ENCODE data around the gene AFAP1.

Gene AFAP1

DNA sequence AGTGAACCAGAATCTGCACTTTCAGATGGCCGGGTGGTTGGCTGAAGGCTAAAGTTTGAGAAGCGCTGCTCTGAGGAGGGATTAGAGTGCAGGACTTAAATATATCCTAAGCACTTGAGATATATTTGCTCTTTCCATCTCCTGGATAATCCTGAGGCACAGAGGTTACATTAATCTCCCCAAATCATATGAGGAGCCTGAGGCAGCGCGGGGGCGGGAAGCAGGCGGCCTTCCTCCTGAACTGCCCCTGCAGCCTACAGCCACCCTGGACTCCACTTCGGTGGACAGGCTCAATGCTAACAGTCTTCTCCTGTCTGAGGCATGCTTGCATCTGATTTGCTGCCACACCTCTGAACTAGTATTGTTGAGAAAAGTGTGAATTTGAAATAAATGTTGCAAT is 72.5 kb downstream of the AFAP1 start:
- no peak for DNase-seq

DNA sequence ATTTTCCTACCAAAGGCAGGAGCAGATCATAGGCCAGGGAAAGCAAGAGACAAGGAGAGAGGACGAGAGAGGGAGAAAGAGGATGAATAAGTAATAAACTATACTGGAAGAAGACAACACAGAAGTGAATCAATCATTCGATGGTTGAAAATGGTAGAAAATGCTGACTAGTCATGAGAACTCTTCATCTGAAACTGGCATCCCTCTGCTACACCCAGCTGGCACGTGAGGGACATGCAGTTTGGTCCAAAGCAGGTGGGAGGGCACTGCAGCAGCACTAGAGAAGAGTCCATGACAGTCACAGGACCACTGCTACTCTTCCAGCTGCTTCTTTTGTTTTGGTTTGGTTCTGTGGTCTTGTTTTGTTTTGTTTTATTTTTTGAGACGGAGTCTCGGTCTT is 74.1 kb downstream of the AFAP1 start:
- no peak for DNase-seq

GRCh38 chr4:7864685-7865084 is 75.0 kb downstream of the AFAP1 start:
- DNase-seq, result no peak

- no peak for DNase-seq
Measured at GRCh38 chr4:7863911-7864681, 75.6 kb downstream of the AFAP1 start.

- DNase-seq, result no peak
Measured at GRCh38 chr4:7862561-7863192, 77.0 kb downstream of the AFAP1 start.

GRCh38 chr4:7861440-7861881 is 78.2 kb downstream of the AFAP1 start:
- no peak for DNase-seq

DNA sequence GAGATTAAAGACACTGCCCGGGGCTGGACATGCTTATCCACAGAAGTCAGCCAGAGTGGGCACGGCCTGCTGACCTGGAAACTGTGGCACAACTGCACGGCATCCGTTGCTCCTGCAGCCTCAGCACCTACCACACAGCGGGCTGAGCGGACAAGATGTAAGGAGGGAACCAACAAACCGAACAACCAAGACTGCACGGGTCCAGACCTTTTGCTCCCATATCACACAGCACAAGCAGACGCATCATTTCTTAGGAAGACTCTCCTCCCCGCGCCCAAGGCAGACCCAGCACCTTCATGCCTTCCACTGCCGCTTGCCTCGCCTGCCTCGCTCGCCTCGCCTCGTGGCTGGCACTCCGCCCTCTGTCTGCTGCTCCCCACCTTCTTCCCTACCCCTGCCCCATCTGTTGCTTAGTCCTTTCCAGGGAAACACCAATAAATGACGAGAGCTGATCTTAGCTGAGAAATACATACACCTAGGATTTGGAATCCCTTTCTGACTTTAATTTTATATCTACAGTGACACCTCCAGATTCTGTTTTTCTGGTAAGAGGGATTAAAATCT is 79.0 kb downstream of the AFAP1 start:
- no peak for DNase-seq

- no peak for DNase-seq
Measured at GRCh38 chr4:7859326-7859725, 80.3 kb downstream of the AFAP1 start.

DNA sequence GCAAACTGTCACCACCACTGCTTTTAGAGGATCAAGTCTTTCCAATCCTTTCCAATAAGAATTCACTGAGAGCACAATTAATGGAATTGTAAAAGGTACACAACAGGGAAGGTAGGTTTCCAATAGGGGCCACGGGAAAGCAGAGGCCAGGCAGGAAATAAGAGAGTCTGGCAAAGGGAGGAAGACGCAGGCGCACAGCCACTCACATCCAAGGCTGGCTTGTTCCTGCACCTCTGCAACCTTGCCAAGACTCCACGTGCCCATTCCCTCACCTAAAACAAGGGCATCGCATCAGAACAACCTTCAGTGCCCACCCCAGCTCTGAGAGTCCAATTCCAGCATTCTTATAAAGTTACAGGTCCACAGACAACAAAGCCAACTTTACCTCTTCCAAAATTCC is 81.2 kb downstream of the AFAP1 start:
- DNase-seq, result no peak

DNA sequence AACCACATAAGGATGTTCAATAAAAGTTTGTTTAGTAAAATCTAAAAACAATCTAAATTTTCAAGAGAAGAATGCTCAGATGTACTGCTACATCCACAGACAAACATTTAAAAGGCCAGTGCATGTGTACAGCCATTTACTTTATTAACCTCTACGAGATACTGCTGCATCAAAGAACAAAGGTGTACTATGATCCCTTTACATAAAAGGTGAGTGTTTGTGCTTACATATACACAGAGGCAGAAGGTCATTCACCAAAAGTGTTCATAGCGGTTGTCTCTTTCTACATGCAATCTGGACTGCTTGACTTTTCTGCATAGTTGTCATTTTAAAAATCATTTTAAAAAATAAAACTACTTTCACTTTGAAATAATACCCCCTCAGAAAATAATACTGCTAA is 81.7 kb downstream of the AFAP1 start:
- DNase-seq, result no peak

- DNase-seq, result peak in 2 of 51 donors; percentile 23 to 38
Measured at GRCh38 chr4:7857238-7857701, 82.4 kb downstream of the AFAP1 start.

- DNase-seq, result no peak
Measured at GRCh38 chr4:7855731-7856130, 83.9 kb downstream of the AFAP1 start.

GRCh38 chr4:7854697-7855370 is 84.8 kb downstream of the AFAP1 start:
- DNase-seq, result peak in 1 of 51 donors; percentile 17

DNA sequence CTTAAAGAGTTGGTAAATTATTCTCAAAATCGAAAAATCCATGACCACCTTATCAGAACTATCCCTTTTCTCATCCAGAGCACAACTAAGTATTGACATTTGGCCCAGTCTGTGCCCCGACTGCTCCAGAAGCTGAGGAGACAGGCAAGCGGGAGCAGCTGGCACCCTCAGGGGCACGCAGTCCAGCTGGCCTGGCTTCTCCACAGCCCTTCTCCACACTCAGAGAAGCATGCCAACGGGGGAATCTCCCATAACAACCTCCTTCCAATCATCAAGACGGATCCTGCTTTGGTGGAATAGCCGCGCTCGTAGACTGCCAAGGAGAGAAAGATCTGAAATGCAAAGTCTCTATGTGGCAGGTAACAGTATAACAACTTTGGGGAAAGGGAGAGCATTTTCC is 85.4 kb downstream of the AFAP1 start:
- peak in 21 of 51 donors; percentile 9 to 65 (median 35) for DNase-seq

GRCh38 chr4:7853271-7853670 is 86.4 kb downstream of the AFAP1 start:
- no peak for DNase-seq

DNA sequence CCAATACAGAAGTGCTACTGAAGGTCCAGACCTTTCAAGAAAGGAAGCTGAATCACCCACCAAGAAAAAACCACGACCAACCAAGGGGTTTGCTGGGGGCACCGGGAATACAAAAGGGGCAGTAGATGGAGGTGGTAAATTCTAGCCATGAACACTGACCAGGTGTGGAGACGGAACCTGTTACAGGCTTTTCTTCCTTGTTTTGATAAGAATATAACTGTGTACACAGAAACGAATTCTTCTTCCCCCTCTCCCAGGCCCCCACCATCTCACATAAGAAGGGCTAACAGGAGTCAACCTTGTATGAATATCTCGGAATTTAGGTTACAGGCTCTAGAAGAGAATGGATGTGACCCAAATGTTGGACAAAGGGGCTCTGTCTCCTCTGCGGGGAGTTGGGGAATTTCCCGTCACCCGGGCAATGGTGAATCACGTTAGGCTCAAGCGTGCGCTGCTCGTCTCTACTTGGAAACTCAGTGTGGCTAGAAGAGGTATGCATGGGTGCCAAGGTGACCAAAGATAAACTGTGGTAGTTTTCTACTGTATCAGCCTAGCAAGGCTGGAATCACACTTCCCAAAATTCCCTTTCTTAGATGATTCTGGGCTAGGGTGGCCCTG is 87.0 kb downstream of the AFAP1 start:
- peak in 9 of 51 donors; percentile 11 to 52 (median 34) for DNase-seq

GRCh38 chr4:7850489-7850888 is 89.2 kb downstream of the AFAP1 start:
- DNase-seq, result no peak

GRCh38 chr4:7847206-7847605 is 92.5 kb downstream of the AFAP1 start:
- DNase-seq, result no peak

DNA sequence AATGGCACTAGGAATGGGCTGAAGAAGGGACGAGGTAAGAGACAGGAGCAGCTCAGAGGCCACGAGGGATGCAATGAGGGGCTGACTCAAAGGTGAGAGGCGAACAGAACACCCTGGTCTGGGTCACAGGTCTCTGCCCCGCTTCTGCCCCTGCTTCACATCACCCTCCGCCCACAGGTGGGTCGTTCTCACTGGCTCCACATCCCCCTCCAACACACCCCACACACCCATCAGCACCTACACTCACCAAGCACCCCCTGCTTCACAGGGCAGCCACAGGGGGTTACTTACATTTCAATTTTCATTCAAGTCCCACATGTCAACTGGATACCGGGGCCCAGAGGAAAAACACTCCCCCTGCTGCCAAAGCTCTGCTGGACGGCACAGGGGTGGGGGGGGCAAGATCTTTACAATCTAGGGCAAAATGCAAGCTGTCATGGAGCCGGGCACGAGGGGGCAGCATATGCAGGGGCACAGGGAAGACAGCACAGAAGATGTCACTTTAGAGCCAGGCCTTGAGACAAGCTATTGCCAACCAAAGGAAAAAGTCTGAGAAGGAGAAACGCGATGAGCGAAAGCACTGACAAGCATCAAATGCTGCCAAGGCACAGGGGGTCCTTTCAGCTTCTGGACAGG is 94.0 kb downstream of the AFAP1 start:
- peak in 6 of 51 donors; percentile 13 to 21 (median 14) for DNase-seq

DNA sequence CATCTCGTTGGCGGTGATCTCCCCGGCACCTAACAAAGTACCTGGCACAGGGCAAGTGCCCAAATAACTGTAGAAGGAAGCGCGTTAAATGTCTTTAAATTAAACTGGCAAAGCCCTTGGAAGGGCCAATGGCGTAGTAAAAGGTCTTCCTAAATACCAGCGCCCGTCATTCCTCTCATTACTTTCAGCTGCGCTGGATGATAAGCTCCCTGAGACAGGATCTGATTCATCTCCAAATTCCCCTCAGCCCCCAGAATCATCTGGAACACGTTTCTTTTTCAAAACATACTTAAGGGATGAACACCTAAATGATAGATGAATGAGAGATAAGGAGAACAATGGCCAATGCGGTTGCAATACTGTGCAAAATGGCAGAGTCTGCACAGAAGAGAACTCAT is 95.1 kb downstream of the AFAP1 start:
- no peak for DNase-seq

Measured in hypothalamus (tissue), 51 donors.